K562 (cell line): Measurements from ENCODE around the gene KHDC1. TPM values are rescaled to one million over a fixed set of nuclear protein-coding genes. Genes with fewer than 3 reads are reported as not detected.

Source experiments
- ATAC-seq: fragments of 200-7000 bp; cut with Tn5 transposase; 3 replicates; pipeline ENCODE4 v1.9.1; 2020; ENCODE audit warnings: moderate library complexity
- Bru-seq: library from RNA; stranded (reverse); fragments of 400-500 nt; gene quantifications from one replicate; lab custom pipeline; 2021; lab: Mats Ljungman, UMichigan
- BruChase-seq, 2 experiments: library from RNA; stranded (reverse); fragments of 400-500 nt; gene quantifications; one replicate each; lab custom pipeline; 2021; lab: Mats Ljungman, UMichigan
- BruUV-seq: library from RNA; stranded (reverse); fragments of 400-500 nt; replicated peaks from 2 replicates; lab custom pipeline; 2021; lab: Mats Ljungman, UMichigan
- CTCF ChIA-PET: fragments of 300-600 bp; formaldehyde crosslinking; extraction: SDS; loops from one replicate; lab custom pipeline; 2021; ENCODE audit warnings: low intra/inter-chr PET ratio; lab: Yijun Ruan, JAX
- POLR2A ChIA-PET: fragments of 300-600, 350-650 bp; sonication (Branson Sonifier 250); formaldehyde crosslinking; extraction: SDS; loops from one replicate; lab custom pipeline; 2021; ENCODE audit warnings: antibody characterized with exemption, inconsistent platforms; lab: Yijun Ruan, JAX
- DNase-seq, 4 experiments: peaks; one replicate each; pipeline versions ENCODE4 v3.0.0 to v3.0.0-alpha.2; 2011 to 2018; ENCODE audit warnings: low spot score in 3 of 4, mixed read lengths in 3 of 4; ENCODE audit errors: extremely low read depth in 1 of 4
- FAIRE-seq: peaks from 2 replicates; lab custom pipeline; 2011; peaks lifted over from hg19 to GRCh38; lab: Jason Lieb, UNC
- H2AFZ ChIP-seq: 2 replicates; pipeline ENCODE4 v1.6.0; 2011; ENCODE audit warnings: low read depth, low read length, control low read depth, inconsistent platforms
- H3K27ac ChIP-seq: fragments of 200-600 bp; 3 replicates; pipeline ENCODE4 v1.8.0; 2011; ENCODE audit warnings: low read depth, mild to moderate bottlenecking, control low read depth, inconsistent platforms, low read length, moderate library complexity, mixed read lengths; ENCODE audit errors: extremely low read depth
- H3K27me3 ChIP-seq, 2 experiments: fragments of 300-600 bp in 1 of 2; 2 replicates in 1 of 2; 3 replicates in 1 of 2; pipeline versions ENCODE4 v1.6.0 to v1.8.0; 2011; ENCODE audit warnings: inconsistent platforms in 2 of 2, low read length in 2 of 2, mild to moderate bottlenecking in 1 of 2, mixed read lengths in 1 of 2, moderate library complexity in 1 of 2; ENCODE audit not compliant: control insufficient read depth in 2 of 2, insufficient read depth in 2 of 2
- H3K36me3 ChIP-seq: fragments of 300-600 bp; 3 replicates; pipeline ENCODE4 v1.8.0; 2011; ENCODE audit warnings: mild to moderate bottlenecking, low read length, inconsistent platforms; ENCODE audit not compliant: control insufficient read depth, insufficient read depth
- H3K4me1 ChIP-seq, 2 experiments: fragments of 200-600 bp in 1 of 2; replicated peaks in 1 of 2; 2 replicates in 1 of 2; 3 replicates in 1 of 2; pipeline versions ENCODE4 v1.5.1 to v1.8.0; 2011; ENCODE audit warnings: inconsistent platforms in 2 of 2, low read length in 2 of 2, mild to moderate bottlenecking in 1 of 2, mixed read lengths in 1 of 2, moderate library complexity in 1 of 2; ENCODE audit not compliant: control insufficient read depth in 2 of 2, insufficient read depth in 2 of 2
- H3K4me2 ChIP-seq: 2 replicates; pipeline ENCODE4 v1.6.1; 2011; ENCODE audit warnings: low read length, control low read depth, inconsistent platforms, mixed read lengths; ENCODE audit not compliant: insufficient read depth
- H3K4me3 ChIP-seq: fragments of 200-600 bp; sonication (generic), shearing (Covaris generic); 2 replicates; pipeline ENCODE4 v1.5.1; 2016; ENCODE audit warnings: control low read depth, inconsistent platforms
- H3K79me2 ChIP-seq: fragments of 200-600 bp; 3 replicates; pipeline ENCODE4 v1.8.0; 2011; ENCODE audit warnings: low read length, inconsistent platforms; ENCODE audit not compliant: control insufficient read depth, insufficient read depth
- H3K9ac ChIP-seq, 2 experiments: 2 replicates each; pipeline versions ENCODE4 v1.6.0 to v1.6.1; 2011; ENCODE audit warnings: low read depth in 2 of 2, low read length in 2 of 2, control low read depth in 1 of 2, inconsistent platforms in 1 of 2, mild to moderate bottlenecking in 1 of 2, mixed read lengths in 1 of 2; ENCODE audit not compliant: insufficient read depth in 1 of 2
- H3K9me1 ChIP-seq: one replicate; pipeline ENCODE4 v1.6.0; 2011; ENCODE audit warnings: inconsistent platforms, mild to moderate bottlenecking, low read length, moderate library complexity; ENCODE audit not compliant: control insufficient read depth, insufficient read depth
- H3K9me3 ChIP-seq: replicated peaks from 2 replicates; pipeline ENCODE4 v1.5.1; 2011; ENCODE audit warnings: low read depth, low read length, inconsistent platforms; ENCODE audit not compliant: control insufficient read depth, insufficient read depth
- H4K20me1 ChIP-seq: replicated peaks from 2 replicates; pipeline ENCODE4 v1.6.1; 2011; ENCODE audit warnings: low read length, inconsistent platforms, mixed read lengths; ENCODE audit not compliant: control insufficient read depth, insufficient read depth
- E2F3 ChIP-seq: fragments of 250-450 bp; sonication (Bioruptor Pico); IDR thresholded peaks from 2 replicates; pipeline ENCODE4 v1.4.0; 2020; ENCODE audit warnings: mild to moderate bottlenecking
- E2F6 ChIP-seq, 2 experiments: IDR thresholded peaks; 2 replicates each; pipeline ENCODE4 v1.6.1; 2011; ENCODE audit warnings: borderline replicate concordance in 1 of 2, control low read depth in 1 of 2, low read depth in 1 of 2, low read length in 1 of 2, mild to moderate bottlenecking in 1 of 2, mixed read lengths in 1 of 2, moderate library complexity in 1 of 2; ENCODE audit not compliant: insufficient read depth in 1 of 2, insufficient read length in 1 of 2, poor library complexity in 1 of 2, severe bottlenecking in 1 of 2; ENCODE audit errors: extremely low read depth in 1 of 2
- KDM4B ChIP-seq, 2 experiments: fragments of 450-650 bp in 1 of 2; sonication (generic) in 1 of 2; IDR thresholded peaks; 2 replicates each; pipeline ENCODE4 v1.6.1; 2016 to 2017; ENCODE audit warnings: borderline replicate concordance in 2 of 2, antibody characterized with exemption in 1 of 2, low read depth in 1 of 2, mild to moderate bottlenecking in 1 of 2
- PURB ChIP-seq: sonication (generic); formaldehyde crosslinking; IDR thresholded peaks from 2 replicates; pipeline ENCODE4 v1.9.0; 2021; ENCODE audit warnings: low read depth, mild to moderate bottlenecking, missing genetic modification reagents
- RBM22 ChIP-seq: fragments of 200-400 bp; formaldehyde crosslinking; IDR thresholded peaks from 2 replicates; pipeline ENCODE4 v1.6.1; 2018; ENCODE audit warnings: low read length, low read depth; ENCODE audit not compliant: poor library complexity, severe bottlenecking
- TBP ChIP-seq: optimal IDR thresholded peaks from 2 replicates; pipeline ENCODE3; 2011; ENCODE audit warnings: low read depth, low read length, improper control_type of control experiment
- TEAD2 ChIP-seq: fragments of 450-650 bp; IDR thresholded peaks from 2 replicates; pipeline ENCODE4 v1.6.1; 2016; ENCODE audit warnings: missing genetic modification characterization, control low read depth, missing compliant biosample characterization
- WGBS: fragments of 100-300 bp; shearing (Covaris generic); methylation state at CpG from one replicate; pipeline ENCODE4 v1.1.6; 2016; ENCODE audit warnings: low coverage, mixed read lengths; ENCODE audit not compliant: insufficient coverage; ENCODE audit errors: missing lambda C conversion rate; 5-methylcytosine and 5-hydroxymethylcytosine counted together
- in situ Hi-C: fragments of 300-500 bp; cut with MboI; formaldehyde crosslinking; loops from 4 replicates; pipeline ENCODE4 v1.15.0; 2018; ENCODE audit warnings: inconsistent platforms, mixed read lengths
- intact Hi-C: fragments of 100-400 bp; cut with micrococcal nuclease; formaldehyde crosslinking; loops from 2 replicates; pipeline ENCODE4 v1.14.2; 2022
- long read RNA-seq, 3 experiments: library from polyadenylated mRNA in 2 of 3; library from RNA in 1 of 3; unstranded in 2 of 3; stranded (forward) in 1 of 3; transcript quantifications; one replicate each; pipeline ENCODE4 v2.0.0, GENCODE V29; 2019 to 2022
- polyA minus RNA-seq, 3 experiments: library from RNA; depleted of rRNA, polyadenylated mRNA; stranded (reverse); fragments of >200 nt; gene quantifications; 2 replicates each; pipeline ENCODE4 v1.2.3, GENCODE V29; 2011
- polyA plus RNA-seq, 8 experiments: library from polyadenylated mRNA; depleted of rRNA in 4 of 8; stranded (reverse) in 5 of 8; unstranded in 3 of 8; fragments of >200 nt; fragmentation: Nextera tagmentation in 2 of 8; fragmentation: Illumina TruSeq in 1 of 8; extraction: Ambion mirVana in 2 of 8; extraction: Trizol in 1 of 8; gene quantifications; 2 replicates each; pipeline versions ENCODE4 v1.2.1 to v1.2.3, GENCODE V29; 2011 to 2014; ENCODE audit warnings: inconsistent platforms in 1 of 8, missing spikeins in 1 of 8
- total RNA-seq, 7 experiments: library from RNA; depleted of rRNA in 6 of 7; stranded (reverse); fragments of >200 nt in 6 of 7; fragmentation: Illumina TruSeq in 2 of 7; extraction: Trizol in 2 of 7; gene quantifications; 2 replicates each; pipeline versions ENCODE4 v1.2.1 to v1.2.3, GENCODE V29; 2011 to 2021; ENCODE audit warnings: low replicate concordance in 1 of 7
- TF ChIP-seq, protein P1 (sequence below), 2 experiments: fragments of 450-650 bp; conservative IDR thresholded peaks; 2 replicates each; pipeline ENCODE4 v1.6.1; 2017; ENCODE audit warnings: mild to moderate bottlenecking in 2 of 2, moderate library complexity in 2 of 2

KHDC1 gene, protein sequence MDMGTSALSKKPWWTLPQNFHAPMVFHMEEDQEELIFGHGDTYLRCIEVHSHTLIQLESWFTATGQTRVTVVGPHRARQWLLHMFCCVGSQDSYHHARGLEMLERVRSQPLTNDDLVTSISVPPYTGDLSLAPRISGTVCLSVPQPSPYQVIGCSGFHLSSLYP
- 25.6 and 34.9 TPM in 2 replicates for total RNA-seq (2011; cell fraction: chromatin; rRNA removed; ENCODE audit: low replicate concordance)
- total RNA-seq (2011; cell fraction: nucleolus; rRNA removed) = 30.7 and 32.6 TPM in 2 replicates
- total RNA-seq (2011; cell fraction: nucleoplasm; rRNA removed) = 28.3 and 35.8 TPM in 2 replicates
- total RNA-seq (2014; rRNA removed) (2.5 and 3.7 TPM in 2 replicates), total RNA-seq (2014; rRNA removed; fragmentation: Illumina TruSeq; extraction: Trizol) (5.5 and 5.6 TPM in 2 replicates), total RNA-seq (2015; rRNA removed; fragmentation: Illumina TruSeq; extraction: Trizol) (5.3 and 5.8 TPM in 2 replicates), total RNA-seq (2021) (7.6 and 8.0 TPM in 2 replicates), polyA plus RNA-seq (2011; rRNA removed) (7.5 and 9.1 TPM in 2 replicates), polyA plus RNA-seq (2014; fragmentation: Illumina TruSeq; extraction: Trizol) (8.6 and 9.7 TPM in 2 replicates), polyA plus RNA-seq (2014; fragmentation: Nextera tagmentation; extraction: Ambion mirVana) (10 to 100 TPM; 16.1 to 19.5 TPM), polyA plus RNA-seq (2014; rRNA removed) (9.4 and 11.8 TPM in 2 replicates), polyA minus RNA-seq (2011; rRNA and poly(A)+ RNA removed) (4.6 and 4.9 TPM in 2 replicates), Bru-seq, nascent RNA (percentile 64 among the genes with signal in this experiment), BruChase-seq, experiment 1, labeled RNA remaining after a 2-hour chase (percentile 72 among the genes with signal in this experiment), BruChase-seq, experiment 2, labeled RNA remaining after a 6-hour chase (percentile 70 among the genes with signal in this experiment)
- 10.8 and 11.5 TPM in 2 replicates for polyA plus RNA-seq (2011; cell fraction: cytosol; rRNA removed)
- 22.5 and 29.2 TPM in 2 replicates for polyA plus RNA-seq (2011; cell fraction: nucleus; rRNA removed)
- polyA plus RNA-seq (2012) = 7.6 and 10.9 TPM in 2 replicates
- 2.2 and 2.5 TPM in 2 replicates for polyA minus RNA-seq (2011; cell fraction: cytosol; rRNA and poly(A)+ RNA removed)
- 13.9 and 16.6 TPM in 2 replicates for polyA minus RNA-seq (2011; cell fraction: nucleus; rRNA and poly(A)+ RNA removed)
- long read RNA-seq, experiment 1, transcript KHDC1-205 (3 exons, 2,053 nt) = major isoform, 8 of 24 reads
- long read RNA-seq, experiment 1, partial matches to known transcripts = 1 of 24 reads
- long read RNA-seq, experiment 1, other reads (novel, unspliced or antisense) = 13 of 24 reads
- long read RNA-seq, experiment 2, partial matches to known transcripts = 0 of 6 reads
- long read RNA-seq, experiment 2, other reads (novel, unspliced or antisense) = 2 of 6 reads
- long read RNA-seq, experiment 3, transcript KHDC1-202 (5 exons, 1,430 nt) = major isoform, 7 of 12 reads
- long read RNA-seq, experiment 3, partial matches to known transcripts = 0 of 12 reads
- long read RNA-seq, experiment 3, other reads (novel, unspliced or antisense) = 3 of 12 reads

DNA sequence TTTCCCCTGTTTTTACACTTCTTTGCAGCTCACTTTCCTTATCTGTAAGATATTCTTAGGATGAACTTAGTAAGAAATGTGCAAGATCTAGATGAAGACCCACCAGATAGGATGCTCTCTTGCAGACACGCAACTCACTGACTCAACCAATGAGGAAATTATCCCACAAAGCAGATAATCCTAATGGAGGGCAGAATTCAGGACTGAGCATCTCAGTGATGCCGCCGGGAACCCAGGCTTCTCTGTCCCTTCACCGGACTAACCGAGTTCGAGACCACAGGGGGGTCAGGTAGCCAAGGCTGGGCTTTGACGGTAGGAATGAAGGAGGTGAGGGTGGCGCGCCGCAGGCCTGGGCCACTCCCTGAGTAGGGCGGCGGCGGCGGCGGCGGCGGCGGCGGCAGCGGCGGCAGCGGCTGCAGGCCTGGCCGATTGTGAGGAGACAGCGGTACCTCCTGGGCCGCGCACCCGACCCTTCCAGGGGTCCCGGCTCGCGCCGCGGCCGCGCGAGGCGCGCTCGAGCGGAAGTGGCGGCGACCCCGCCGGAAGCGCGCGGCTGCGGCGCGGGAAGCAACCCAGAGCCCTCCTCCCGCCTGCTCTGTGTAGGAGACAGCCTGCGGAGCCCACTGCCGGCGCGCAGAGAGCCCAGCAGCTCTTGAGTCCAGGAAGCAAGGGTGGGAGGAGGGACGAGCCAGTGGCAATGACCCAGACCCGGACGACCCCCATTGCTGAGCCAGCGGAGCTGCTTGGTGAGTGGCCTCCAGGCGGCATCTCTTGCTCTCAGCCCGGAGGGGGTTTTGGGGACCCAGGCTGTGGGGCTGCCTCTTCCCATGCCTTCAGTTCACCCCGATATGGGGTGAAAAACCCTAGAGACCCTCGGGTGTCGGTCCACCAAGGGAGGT is at the start of gene KHDC1:
TSS of gene KHDC1 (minus strand) at position 526 of the 899 bp plus-strand sequence. CDS start 20,679 bp downstream, outside the sequence.
- H2AFZ ChIP-seq = peak within 1 kb of the TSS; percentile 89
- ATAC-seq (peak; percentile 93), DNase-seq (peak; percentile 65 to 73 (median 70)), FAIRE-seq (peak; percentile 11)
- H3K4me2 ChIP-seq = peak within 1 kb of the TSS; percentile 80
- H3K79me2 ChIP-seq = peaks cover 6% of the 10 kb centered on the region; the same call in 2 of the 3 replicates
- H3K4me3 ChIP-seq = peak within 1 kb of the TSS; percentile 40
- WGBS = 28% methylated on average over 49 of the region's 63 CpGs
- intact Hi-C loops (no loop called here), in situ Hi-C loops (no loop called here)
- no peaks in the 10 kb centered on the region for H3K9me3 ChIP-seq
- peak within 1 kb of the TSS; percentile 55; the same call in 2 of the 3 replicates for H3K27ac ChIP-seq
- H3K27me3 ChIP-seq = no peaks in the 10 kb centered on the region
- H4K20me1 ChIP-seq = no peaks in the 10 kb centered on the region
- ChIA-PET POLR2A (interaction anchor here (0.8 to 1.0 kb wide), 3 partner anchors 14 to 556 kb away, joined by 3 to 4 read pairs (median 3); partner anchors contain the start of gene OOEP), CTCF (no interaction called here)
- H3K4me1 ChIP-seq = peaks cover 4 to 10% of the 10 kb centered on the region in 2 experiments; a peak in 3 of 5 replicates
- no TSS peak for BruUV-seq
- H3K9ac ChIP-seq = peak within 1 kb of the TSS; percentile 65 to 94
- H3K9me1 ChIP-seq = no peaks in the 10 kb centered on the region
- peaks cover 6% of the 10 kb centered on the region; the same call in 1 of the 3 replicates for H3K36me3 ChIP-seq
- no peak for TF ChIP-seq PURB (CRISPR knock-in tag)
- TF ChIP-seq KDM4B (IDR thresholded peaks at IDR 0.05; ENCODE audit: borderline replicate concordance in 2 of 2, low read depth in 1 of 2) = no peak
- TF ChIP-seq TEAD2 (tag) = no peak
- TF ChIP-seq, protein P1, sequence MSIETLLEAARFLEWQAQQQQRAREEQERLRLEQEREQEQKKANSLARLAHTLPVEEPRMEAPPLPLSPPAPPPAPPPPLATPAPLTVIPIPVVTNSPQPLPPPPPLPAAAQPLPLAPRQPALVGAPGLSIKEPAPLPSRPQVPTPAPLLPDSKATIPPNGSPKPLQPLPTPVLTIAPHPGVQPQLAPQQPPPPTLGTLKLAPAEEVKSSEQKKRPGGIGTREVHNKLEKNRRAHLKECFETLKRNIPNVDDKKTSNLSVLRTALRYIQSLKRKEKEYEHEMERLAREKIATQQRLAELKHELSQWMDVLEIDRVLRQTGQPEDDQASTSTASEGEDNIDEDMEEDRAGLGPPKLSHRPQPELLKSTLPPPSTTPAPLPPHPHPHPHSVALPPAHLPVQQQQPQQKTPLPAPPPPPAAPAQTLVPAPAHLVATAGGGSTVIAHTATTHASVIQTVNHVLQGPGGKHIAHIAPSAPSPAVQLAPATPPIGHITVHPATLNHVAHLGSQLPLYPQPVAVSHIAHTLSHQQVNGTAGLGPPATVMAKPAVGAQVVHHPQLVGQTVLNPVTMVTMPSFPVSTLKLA (conservative IDR thresholded peaks at IDR 0.05) = no peak
- peak; percentile 97 to 99 for TF ChIP-seq E2F6 (IDR thresholded peaks at IDR 0.05; ENCODE audit: borderline replicate concordance in 1 of 2, extremely low read depth in 1 of 2, insufficient read depth in 1 of 2, insufficient read length in 1 of 2, low read depth in 1 of 2, low read length in 1 of 2, poor library complexity in 1 of 2, severe bottlenecking in 1 of 2)
- no peak for TF ChIP-seq RBM22
- peak; percentile 23; the same call in 1 of the 2 replicates for TF ChIP-seq E2F3
- peak; percentile 39 for TF ChIP-seq TBP
